ENCODE results near the gene SKI.

Gene SKI

GRCh38 chr1:2274929-2275475 is 46.9 kb downstream of the SKI start:
- DNase-seq (ENCODE audit: low read depth in 2 of 2) = no peak

DNA sequence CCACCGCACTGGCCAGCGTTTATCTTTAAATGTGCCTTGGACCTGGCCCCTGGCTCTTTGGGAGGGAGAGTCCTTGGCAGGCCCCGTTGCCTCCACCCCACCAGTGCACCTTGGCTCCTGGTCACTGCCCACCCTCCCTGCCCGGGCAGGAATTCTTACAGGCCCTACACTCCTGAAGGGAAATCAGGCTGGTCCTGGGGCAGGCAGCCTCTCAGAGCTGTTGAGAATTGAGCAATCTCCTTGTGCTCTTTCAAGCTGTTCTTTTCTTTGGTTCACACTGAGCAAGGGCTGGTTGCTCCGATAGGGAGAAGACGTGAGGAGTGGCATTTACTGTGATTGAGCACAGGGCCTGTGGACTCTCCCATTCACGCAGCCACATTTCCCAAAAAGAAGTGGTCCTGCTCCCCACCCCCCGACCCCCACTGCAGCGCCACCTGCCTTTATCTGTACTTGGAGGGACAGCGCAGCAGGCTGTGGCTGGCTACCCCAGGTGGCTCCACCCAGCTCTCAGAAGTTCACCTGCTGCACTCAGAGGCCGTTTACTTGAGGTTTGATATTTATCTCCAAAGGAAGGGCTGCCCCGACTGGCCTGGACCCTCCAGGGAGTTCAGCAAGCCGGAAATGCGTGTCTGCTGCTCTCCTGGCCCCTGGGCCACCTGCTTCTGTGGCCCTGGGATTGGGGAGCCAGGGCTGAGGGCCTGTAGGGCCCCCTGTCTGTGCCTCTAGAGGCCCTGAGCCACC is 47.8 kb downstream of the SKI start:
- no peak for DNase-seq (ENCODE audit: low read depth in 2 of 2)

GRCh38 chr1:2276803-2277580 is 48.9 kb downstream of the SKI start:
- no peak for DNase-seq (ENCODE audit: low read depth in 2 of 2)

GRCh38 chr1:2277741-2278488 is 49.8 kb downstream of the SKI start:
- no peak for DNase-seq (ENCODE audit: low read depth in 2 of 2)

DNA sequence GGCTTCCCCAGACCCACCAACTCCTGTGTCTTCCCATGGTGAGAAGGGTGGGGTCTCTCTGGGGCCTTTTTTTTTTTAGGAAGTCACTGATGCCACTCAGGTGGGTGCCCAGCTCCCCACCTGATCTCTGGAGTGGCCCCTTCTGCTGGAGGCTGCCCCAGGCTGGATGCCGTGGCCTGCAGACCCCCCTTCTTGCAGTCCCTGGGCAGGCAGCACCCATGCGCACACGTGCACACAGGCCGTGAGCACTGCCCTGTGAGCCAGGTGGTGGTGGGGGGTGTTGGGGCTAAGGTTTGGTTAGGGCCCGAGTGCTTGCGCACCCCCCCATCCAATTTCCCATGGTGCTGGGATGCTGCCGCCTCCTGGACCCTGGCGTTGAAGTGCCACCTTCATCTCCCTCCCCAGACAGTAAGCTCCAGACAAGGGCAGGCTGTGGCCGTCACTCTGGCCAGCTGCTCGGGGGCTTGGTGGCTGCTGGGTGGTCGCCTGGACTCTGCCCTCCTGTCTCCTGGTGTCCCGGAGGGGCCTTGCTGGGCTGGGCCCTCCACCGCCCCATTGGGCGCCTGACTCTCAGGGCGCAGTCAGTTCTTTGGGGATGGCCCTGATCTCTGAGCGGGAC is 50.6 kb downstream of the SKI start:
- DNase-seq (ENCODE audit: low read depth in 2 of 2) = no peak

DNA sequence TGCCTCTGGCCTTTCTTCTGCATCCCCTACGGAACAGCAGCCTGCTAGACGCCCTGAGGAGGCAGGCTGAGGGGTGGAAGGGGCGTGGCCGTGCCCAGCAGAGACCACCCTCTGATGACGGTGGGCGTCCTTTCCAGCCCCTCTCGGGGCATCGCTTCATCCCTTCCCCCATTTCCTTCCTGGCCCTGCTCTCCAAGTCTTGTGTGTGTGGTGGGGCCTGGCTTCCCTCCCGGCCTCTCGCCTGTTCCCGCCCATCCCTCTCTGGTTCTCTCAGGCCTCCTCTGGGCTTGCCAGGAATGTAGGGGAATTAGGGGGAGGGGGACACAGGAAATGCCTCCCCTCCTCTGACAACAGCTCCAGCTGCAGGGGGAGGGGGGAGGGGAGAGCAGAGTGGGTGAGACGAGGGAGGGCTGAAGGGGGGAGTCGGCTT is 51.1 kb downstream of the SKI start:
- no peak for DNase-seq (ENCODE audit: low read depth in 2 of 2)

DNA sequence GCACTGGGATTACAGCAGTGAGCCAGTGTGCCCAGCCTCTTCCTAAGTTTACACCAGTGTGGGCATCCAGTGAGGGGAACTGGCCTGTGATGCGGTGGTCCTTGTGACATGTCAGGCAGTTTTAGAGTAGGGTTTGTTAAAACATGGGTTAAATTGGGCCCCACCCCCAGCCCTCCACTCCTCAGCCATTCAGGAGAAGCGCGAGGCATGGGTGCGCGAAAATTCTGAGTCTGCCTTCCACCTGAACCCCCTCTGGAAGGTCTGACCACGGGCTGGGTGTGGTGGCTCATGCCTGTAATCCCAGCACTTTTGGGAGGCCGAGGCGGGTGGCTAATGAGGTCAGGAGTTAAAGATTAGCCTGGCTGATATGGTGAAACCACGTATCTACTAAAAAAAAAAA is 51.7 kb downstream of the SKI start:
- no peak for DNase-seq (ENCODE audit: low read depth in 2 of 2)

GRCh38 chr1:2282556-2283270 is 54.6 kb downstream of the SKI start:
- DNase-seq (ENCODE audit: low read depth in 2 of 2) = no peak

- DNase-seq (ENCODE audit: low read depth in 2 of 2) = no peak
These were observed 55.4 kb downstream of the SKI start for GRCh38 chr1:2283371-2283990.

DNA sequence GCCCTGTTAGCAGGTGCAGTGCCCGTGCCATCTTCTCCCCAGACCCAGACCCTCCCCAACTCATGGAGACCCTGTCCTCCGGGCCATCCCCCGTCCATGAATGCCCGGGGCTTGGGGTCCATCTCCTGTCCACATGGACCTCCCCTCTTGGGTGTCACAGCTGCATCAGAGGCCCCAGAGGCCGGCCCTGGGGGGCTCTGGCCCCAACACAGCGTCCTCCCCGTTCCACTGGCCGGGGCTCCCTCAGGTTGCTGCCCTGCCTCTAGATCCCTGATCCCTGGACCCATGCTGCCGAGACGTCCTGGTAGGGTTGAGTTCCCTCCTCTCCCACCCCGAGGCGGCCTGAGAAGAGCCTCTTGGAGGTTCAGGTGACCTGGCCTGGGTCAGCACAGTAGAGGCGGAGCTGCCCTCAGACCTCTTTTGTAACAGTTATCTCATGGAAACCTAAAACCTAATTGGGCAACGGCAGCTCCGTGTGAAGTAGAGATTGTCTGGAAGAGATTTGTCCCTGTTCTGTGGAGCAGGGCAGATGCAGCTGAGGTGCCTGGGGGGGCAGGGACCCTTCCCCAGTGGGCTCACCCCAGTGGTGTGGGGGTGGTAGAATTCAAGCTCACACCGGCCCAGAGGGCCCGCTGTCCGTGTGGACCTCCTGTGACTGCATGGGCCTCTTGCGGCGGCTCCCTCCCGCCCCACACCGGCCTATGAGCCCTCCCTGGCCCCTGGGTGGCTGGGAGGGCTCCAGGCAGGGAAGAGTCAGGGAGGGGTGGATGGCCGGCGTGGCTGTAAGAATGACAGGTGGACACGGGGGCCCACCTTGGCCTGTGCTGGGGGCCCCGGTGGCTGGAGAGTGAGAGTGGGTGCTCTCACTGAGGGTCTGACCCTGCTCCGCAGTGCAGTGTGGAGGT is 56.1 kb downstream of the SKI start:
- no peak for DNase-seq (ENCODE audit: low read depth in 2 of 2)

DNA sequence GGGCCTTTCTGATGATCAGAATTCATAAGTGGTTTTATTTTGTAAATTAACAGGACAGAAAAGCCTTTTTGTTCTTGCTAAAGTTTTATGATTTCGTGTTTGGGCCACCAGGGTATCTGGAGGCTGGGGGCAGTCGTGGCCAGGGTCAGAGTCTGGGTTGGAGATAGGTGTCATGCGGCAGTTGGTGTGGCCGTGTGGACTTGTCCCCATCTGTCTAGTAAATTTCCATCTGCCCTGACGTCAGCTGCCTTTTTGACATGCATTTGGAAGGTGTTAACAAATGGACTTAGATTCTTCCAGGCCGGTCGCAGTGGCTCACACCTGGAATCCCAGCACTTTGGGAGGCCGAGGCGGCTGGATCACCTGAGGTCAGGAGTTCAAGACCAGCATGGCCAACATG is 56.8 kb downstream of the SKI start:
- no peak for DNase-seq (ENCODE audit: low read depth in 2 of 2)

DNA sequence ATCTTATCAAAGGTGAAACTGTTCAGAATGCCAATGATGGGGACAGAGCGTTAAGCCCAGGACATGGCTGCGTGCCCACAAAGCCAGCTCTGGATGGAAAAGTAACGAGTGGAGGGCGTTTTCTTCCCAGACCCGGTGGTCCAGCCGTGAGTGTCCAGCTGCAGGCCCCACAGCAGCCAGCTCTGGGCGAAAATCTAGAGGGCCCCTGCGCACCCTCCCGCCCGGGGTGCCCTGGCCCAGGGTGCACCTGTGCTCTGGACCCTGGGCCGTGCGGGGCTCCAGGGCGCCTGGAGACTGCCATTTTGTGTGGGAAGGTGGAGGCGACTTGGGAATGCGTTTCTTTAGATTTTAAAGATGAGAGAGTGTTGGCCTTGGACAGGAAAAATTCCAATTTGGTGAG is 58.8 kb downstream of the SKI start:
- DNase-seq (ENCODE audit: low read depth in 2 of 2) = no peak

DNA sequence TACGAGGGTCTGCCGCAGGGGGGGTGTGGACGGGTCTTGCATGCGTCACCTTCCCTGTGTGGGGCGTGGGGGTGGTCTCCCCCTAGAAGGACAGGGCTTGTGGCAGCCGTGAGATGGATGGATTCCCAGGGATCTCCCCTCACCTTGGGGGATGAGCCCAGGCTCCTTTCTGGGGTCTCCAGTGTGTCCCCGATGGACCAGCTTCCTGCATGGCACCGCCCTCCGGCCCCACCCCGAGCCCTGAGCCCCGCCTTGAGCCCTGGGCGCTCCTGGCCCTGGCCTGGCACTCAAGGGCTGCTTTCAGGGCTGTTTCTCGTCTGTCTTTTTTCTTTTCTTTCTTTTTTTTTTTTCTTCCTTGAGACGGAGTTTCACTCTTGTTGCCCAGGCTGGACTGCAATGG is 59.5 kb downstream of the SKI start:
- DNase-seq (ENCODE audit: low read depth in 2 of 2) = no peak

DNA sequence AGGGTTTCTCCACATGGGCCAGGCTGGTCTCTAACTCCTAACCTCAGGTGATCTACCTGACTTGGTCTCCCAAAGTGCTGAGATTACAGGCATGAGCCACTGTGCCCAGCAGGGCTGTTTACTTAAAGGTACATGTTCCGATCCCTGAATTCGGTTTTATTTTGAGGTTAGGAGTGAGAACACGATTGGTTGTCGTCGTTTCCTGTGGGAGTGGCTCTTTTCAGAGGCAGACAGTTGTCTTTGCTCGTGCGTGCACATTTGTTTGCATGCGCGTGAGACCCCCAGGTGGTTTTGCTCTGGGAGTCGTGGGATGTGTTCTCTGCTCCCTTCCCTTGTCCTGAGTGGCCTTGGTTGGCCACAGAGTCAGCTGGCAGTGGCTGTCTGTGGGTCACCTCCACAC is 60.2 kb downstream of the SKI start:
- DNase-seq (ENCODE audit: low read depth in 2 of 2) = no peak

- no peak for DNase-seq (ENCODE audit: low read depth in 2 of 2)
These were observed 60.9 kb downstream of the SKI start for GRCh38 chr1:2288816-2289536.

- no peak for DNase-seq (ENCODE audit: low read depth in 2 of 2)
These were observed 61.5 kb downstream of the SKI start for GRCh38 chr1:2289607-2290006.

GRCh38 chr1:2290171-2290578 is 62.1 kb downstream of the SKI start:
- no peak for DNase-seq (ENCODE audit: low read depth in 2 of 2)

DNA sequence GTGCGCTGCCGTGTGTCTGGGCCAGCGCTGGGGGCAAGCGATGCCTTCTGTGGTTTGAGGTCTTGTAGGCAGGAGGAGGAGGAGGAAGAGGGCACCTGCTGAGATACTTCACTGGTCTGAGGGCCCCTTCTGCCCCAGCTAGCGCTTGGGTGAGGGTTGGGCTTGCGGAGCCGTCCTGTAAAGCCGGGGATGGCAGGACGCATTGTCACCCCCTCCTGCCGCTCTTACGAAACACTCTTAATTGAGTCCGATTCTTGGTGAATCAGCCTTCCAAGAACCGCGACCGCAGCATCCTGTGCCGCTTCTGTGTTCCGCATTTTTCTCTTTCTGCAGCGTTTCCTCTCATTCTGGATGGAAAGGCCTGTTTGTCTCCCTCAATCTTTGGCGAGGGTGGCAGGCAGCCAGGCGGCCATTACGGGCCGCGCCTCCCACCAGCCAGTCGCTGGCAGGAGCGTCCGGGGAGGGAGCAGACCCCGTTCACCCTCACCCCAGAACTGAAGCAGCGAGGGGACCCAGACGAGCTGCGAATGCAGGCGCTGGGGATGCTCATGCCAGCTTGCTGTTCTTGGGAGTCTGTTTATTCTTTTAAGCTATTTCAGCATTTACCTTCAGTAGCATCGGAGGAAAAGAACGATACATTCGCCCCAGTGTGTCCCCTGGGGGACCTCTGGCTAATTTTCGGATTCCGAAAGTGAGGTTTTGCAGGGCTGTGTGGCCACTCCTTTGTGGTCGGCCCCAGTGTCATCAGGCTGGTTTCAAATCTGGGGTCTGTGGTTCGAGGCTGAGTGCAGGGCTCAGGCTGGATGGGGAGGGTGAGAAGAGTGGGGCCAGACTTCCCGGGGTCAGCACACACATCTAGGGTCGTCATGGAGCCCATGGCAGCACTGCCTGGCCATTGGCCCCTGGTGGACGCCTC is 62.7 kb downstream of the SKI start:
- DNase-seq (ENCODE audit: low read depth in 2 of 2) = peak; percentile 69 to 84

Measured in stimulated activated CD8-positive, alpha-beta memory T cell treated with anti-CD3 and anti-CD28 coated beads, Interleukin-2, amount 100 ng/mL, for 48 hours (primary cell).